ENCODE measurements around the gene TNNI3. TPM values are rescaled to one million over a fixed set of nuclear protein-coding genes. Genes with fewer than 3 reads are reported as not detected.
"Not testable (repeated sequence)": the region's sequence is repeated elsewhere in the genome, so short reads cannot be mapped to it uniquely, and the experiment has no call there.

TNNI3 gene
- total RNA-seq, 1 donor from 2014 or later: 0.89 TPM

GRCh38 chr19:55112246-55112776 is 45.2 kb downstream of the TNNI3 start:
- no peak for DNase-seq

DNA sequence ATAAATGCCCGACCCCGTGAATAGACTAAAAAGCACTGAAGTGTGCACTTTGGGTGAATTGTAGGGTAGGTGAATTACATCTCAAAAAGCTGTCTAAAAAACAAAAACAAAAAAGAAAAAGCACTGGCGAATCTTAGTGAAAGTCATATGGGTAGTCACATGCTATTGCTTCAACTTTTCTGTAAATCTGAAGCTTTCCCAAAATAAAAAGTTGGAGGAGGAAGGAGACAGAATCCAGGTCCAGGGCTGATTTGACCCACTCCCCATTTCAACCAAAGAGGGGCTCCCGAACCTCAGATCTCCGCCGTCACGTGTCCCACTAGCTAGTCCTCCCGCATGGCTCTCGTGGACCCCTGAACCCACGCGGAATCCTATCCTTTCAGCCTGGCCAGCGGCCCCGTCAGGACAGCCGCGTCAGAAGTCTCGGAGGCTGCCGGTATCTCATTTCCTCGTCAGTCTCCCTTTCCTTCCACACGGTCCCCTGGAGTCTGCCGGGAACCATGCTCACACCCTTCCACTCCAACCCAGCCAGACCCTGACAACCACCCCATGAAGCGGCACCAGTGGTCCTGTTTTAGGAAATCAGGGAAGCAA is 46.2 kb downstream of the TNNI3 start:
- DNase-seq: no peak

- DNase-seq: no peak
These were observed 47.8 kb downstream of the TNNI3 start for GRCh38 chr19:55109527-55110291.

GRCh38 chr19:55107252-55107651 is 50.3 kb downstream of the TNNI3 start:
- DNase-seq: not testable (repeated sequence)

DNA sequence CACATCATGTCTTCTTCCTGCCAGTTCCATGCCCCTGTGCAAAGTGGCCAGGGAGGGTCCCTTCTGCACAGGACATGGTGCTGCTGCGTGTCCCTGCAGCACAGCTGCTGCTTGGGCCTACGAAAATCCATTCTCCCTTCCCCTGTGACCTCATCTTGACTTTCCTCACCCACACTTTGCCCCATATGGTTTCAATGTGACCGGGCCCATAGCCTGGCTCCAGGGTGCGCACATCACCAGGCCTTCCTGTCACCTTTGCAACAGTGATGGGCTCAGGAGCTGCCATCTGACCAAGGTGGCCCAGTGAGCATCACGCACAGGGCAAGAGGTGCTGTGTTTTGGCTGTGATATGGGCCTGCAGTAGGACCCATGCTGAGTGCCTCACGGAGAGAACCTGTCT is 50.9 kb downstream of the TNNI3 start:
- no peak for DNase-seq

DNA sequence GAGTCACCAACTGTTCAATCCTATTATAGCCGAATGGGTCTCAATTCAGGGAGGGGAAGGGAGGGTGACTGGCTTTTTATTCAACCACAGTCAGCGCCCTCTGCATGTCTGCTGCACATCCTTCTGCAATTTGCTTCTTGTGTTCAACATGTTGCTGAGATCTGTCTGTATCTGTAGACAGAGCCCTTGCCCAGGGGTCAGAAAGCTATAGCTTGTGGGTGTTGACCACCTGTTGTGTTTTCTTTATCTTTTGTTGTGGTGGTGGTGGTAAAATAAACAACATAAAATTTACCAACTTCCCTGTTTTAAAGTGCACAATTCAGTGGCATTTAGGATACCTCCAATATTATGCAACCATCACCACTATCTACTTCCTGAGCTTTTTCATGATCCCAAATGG is 52.3 kb downstream of the TNNI3 start:
- DNase-seq: no peak

GRCh38 chr19:55103190-55103589 is 54.3 kb downstream of the TNNI3 start:
- no peak for DNase-seq

Small RNA genes within 50 kb of the gene (small RNA-seq; reads per million reads assigned to genes)
- gene MIR7975 (ENCODE audit: low replicate concordance): not detected
- not detected for gene RF01210 (ENCODE audit: low replicate concordance)

Other genes with a start within 250 kb of the TNNI3 start
- gene NLRP7, start 210.2 kb downstream of the TNNI3 start, total RNA-seq: not detected
- 6.5 TPM for gene NLRP2, start 191.4 kb downstream of the TNNI3 start, total RNA-seq
- 0.20 TPM for gene GP6, start 119.5 kb downstream of the TNNI3 start, total RNA-seq
- 31.6 TPM for gene RDH13, start 94.6 kb downstream of the TNNI3 start, total RNA-seq
- gene EPS8L1, start 81.9 kb downstream of the TNNI3 start, total RNA-seq: 47.6 TPM
- 34.0 TPM for gene PPP1R12C, start 40.1 kb downstream of the TNNI3 start, total RNA-seq
- 65.7 TPM for gene TNNT1, start 8.5 kb downstream of the TNNI3 start, total RNA-seq
- gene DNAAF3, start 8.9 kb upstream of the TNNI3 start, total RNA-seq: not detected
- gene SYT5, start 22.6 kb upstream of the TNNI3 start, total RNA-seq: 1.6 TPM
- gene PTPRH, start 51.8 kb upstream of the TNNI3 start, total RNA-seq: 0.39 TPM
- 1.2 TPM for gene TMEM86B, start 71.0 kb upstream of the TNNI3 start, total RNA-seq
- 20.8 TPM for gene PPP6R1, start 101.3 kb upstream of the TNNI3 start, total RNA-seq
- gene HSPBP1, start 122.4 kb upstream of the TNNI3 start, total RNA-seq: 12.1 TPM
- 3.6 TPM for gene BRSK1, start 126.3 kb upstream of the TNNI3 start, total RNA-seq
- gene TMEM150B, start 167.6 kb upstream of the TNNI3 start, total RNA-seq: 1.1 TPM
- gene KMT5C, start 182.1 kb upstream of the TNNI3 start, total RNA-seq: 17.0 TPM
- gene COX6B2, start 197.0 kb upstream of the TNNI3 start, total RNA-seq: 3.1 TPM
- gene GARIN5B, start 205.5 kb upstream of the TNNI3 start, total RNA-seq: not detected
- 0.30 TPM for gene IL11, start 212.7 kb upstream of the TNNI3 start, total RNA-seq
- not detected for gene TMEM190, start 219.1 kb upstream of the TNNI3 start, total RNA-seq
- gene TMEM238, start 226.6 kb upstream of the TNNI3 start, total RNA-seq: 0.30 TPM
- 377 TPM for gene RPL28, start 228.2 kb upstream of the TNNI3 start, total RNA-seq